ENCODE data around the gene CDC14A.

CDC14A gene

DNA sequence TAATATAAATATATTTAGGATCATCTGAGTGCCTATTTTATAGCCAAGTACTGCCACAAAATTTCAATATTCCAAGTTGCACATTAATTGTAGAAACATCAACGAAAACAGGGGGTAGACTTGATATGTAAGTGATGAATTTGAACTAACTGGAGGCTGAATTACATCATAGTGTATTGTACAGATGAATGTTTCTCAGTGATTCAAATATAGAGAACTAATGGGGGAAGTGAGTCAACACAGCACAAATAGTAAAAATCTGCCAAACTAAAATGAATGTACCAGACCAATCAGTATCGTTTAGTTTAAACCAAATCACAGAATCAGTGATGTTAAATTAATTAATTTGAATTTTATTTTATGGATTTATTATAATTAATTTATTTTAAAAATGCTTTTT, 43.5 kb upstream of the CDC14A start:
- no peak for DNase-seq (ENCODE audit: low read depth in 1 of 2, low spot score in 1 of 2)

DNA sequence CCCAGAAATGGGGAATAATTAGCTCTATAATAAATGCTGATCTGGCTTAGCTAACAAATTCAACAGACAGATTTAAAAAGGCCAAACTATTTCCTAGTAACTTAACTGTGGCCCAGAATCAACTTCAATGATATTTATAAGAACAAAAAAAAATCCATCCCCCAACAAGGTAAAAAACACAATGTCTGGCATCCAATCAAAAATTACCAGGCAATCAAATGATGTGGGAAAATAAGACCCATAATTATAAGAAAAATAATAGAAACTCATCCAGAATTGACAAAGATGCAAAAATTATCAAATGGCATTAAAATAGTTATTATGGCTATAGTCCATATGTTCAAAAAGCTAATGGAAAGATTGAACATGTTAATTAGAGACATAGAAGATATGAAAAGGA, 42.4 kb upstream of the CDC14A start:
- TF ChIP-seq POLR2AphosphoS5 (IDR thresholded peaks at IDR 0.05; ENCODE audit: low read depth) (no peak), GABPA (IDR thresholded peaks at IDR 0.05; ENCODE audit: low read depth) (no peak), SPI1 (IDR thresholded peaks at IDR 0.05; ENCODE audit: borderline replicate concordance, low read depth) (no peak)
- TF ChIP-seq, protein P1, sequence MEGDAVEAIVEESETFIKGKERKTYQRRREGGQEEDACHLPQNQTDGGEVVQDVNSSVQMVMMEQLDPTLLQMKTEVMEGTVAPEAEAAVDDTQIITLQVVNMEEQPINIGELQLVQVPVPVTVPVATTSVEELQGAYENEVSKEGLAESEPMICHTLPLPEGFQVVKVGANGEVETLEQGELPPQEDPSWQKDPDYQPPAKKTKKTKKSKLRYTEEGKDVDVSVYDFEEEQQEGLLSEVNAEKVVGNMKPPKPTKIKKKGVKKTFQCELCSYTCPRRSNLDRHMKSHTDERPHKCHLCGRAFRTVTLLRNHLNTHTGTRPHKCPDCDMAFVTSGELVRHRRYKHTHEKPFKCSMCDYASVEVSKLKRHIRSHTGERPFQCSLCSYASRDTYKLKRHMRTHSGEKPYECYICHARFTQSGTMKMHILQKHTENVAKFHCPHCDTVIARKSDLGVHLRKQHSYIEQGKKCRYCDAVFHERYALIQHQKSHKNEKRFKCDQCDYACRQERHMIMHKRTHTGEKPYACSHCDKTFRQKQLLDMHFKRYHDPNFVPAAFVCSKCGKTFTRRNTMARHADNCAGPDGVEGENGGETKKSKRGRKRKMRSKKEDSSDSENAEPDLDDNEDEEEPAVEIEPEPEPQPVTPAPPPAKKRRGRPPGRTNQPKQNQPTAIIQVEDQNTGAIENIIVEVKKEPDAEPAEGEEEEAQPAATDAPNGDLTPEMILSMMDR (IDR thresholded peaks at IDR 0.05; ENCODE audit: insufficient read depth, low read length), result no peak
- TF ChIP-seq, protein P2, sequence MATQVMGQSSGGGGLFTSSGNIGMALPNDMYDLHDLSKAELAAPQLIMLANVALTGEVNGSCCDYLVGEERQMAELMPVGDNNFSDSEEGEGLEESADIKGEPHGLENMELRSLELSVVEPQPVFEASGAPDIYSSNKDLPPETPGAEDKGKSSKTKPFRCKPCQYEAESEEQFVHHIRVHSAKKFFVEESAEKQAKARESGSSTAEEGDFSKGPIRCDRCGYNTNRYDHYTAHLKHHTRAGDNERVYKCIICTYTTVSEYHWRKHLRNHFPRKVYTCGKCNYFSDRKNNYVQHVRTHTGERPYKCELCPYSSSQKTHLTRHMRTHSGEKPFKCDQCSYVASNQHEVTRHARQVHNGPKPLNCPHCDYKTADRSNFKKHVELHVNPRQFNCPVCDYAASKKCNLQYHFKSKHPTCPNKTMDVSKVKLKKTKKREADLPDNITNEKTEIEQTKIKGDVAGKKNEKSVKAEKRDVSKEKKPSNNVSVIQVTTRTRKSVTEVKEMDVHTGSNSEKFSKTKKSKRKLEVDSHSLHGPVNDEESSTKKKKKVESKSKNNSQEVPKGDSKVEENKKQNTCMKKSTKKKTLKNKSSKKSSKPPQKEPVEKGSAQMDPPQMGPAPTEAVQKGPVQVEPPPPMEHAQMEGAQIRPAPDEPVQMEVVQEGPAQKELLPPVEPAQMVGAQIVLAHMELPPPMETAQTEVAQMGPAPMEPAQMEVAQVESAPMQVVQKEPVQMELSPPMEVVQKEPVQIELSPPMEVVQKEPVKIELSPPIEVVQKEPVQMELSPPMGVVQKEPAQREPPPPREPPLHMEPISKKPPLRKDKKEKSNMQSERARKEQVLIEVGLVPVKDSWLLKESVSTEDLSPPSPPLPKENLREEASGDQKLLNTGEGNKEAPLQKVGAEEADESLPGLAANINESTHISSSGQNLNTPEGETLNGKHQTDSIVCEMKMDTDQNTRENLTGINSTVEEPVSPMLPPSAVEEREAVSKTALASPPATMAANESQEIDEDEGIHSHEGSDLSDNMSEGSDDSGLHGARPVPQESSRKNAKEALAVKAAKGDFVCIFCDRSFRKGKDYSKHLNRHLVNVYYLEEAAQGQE (IDR thresholded peaks at IDR 0.05; ENCODE audit: insufficient replicate concordance, low read depth), result no peak
- no peak for DNase-seq (ENCODE audit: low read depth in 1 of 2, low spot score in 1 of 2)
- no peak overlapping the region for H3K4me3 ChIP-seq (replicated peaks; ENCODE audit: insufficient read depth, low read length)

More for the DNA sequence above, 43.5 kb upstream of the CDC14A start:
- Histone ChIP-seq H3K27ac (replicated peaks) (no peak overlapping the region), H3K27me3 (ENCODE audit: insufficient read depth, poor library complexity, severe bottlenecking) (no peaks in the 10 kb centered on the region), H3K4me3 (replicated peaks; ENCODE audit: insufficient read depth, low read length) (no peak overlapping the region)
- TF ChIP-seq, protein P2 (IDR thresholded peaks at IDR 0.05; ENCODE audit: insufficient replicate concordance, low read depth), result no peak
- no peak for TF ChIP-seq GABPA (IDR thresholded peaks at IDR 0.05; ENCODE audit: low read depth)

DNA sequence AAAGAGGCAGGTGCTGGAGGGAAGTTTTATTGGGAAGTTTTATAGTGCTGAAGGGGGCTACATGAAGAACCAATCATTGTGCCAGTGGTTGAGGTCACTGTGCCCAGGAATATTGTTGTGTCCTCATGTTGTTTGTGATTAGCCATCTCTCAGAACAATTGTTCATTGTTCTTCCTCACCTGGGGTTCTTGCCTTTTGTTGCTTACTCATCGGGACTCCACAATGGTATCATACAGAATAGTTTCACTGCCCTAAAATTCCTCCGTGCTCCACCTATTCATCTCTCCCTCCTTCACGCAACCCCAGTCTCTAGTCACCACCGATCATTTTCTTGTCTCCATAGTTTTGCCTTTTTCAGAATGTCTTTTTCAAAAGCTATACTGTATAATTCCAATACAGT, 38.9 kb upstream of the CDC14A start:
- H3K4me3 ChIP-seq (replicated peaks; ENCODE audit: insufficient read depth, low read length), result no peak overlapping the region
- H3K27me3 ChIP-seq (ENCODE audit: insufficient read depth, poor library complexity, severe bottlenecking), result no peaks in the 10 kb centered on the region
- TF ChIP-seq, protein P2 (IDR thresholded peaks at IDR 0.05; ENCODE audit: insufficient replicate concordance, low read depth), result no peak
- TF ChIP-seq SPI1 (IDR thresholded peaks at IDR 0.05; ENCODE audit: borderline replicate concordance, low read depth) (no peak), POLR2AphosphoS5 (IDR thresholded peaks at IDR 0.05; ENCODE audit: low read depth) (no peak), GABPA (IDR thresholded peaks at IDR 0.05; ENCODE audit: low read depth) (no peak)
- TF ChIP-seq, protein P1 (IDR thresholded peaks at IDR 0.05; ENCODE audit: insufficient read depth, low read length), result no peak
- DNase-seq (ENCODE audit: low read depth in 1 of 2, low spot score in 1 of 2), result no peak
- no peak overlapping the region for H3K27ac ChIP-seq (replicated peaks)

More for the DNA sequence above, 42.4 kb upstream of the CDC14A start:
- no peaks in the 10 kb centered on the region for H3K27me3 ChIP-seq (ENCODE audit: insufficient read depth, poor library complexity, severe bottlenecking)
- H3K27ac ChIP-seq (replicated peaks), result no peak overlapping the region

DNA sequence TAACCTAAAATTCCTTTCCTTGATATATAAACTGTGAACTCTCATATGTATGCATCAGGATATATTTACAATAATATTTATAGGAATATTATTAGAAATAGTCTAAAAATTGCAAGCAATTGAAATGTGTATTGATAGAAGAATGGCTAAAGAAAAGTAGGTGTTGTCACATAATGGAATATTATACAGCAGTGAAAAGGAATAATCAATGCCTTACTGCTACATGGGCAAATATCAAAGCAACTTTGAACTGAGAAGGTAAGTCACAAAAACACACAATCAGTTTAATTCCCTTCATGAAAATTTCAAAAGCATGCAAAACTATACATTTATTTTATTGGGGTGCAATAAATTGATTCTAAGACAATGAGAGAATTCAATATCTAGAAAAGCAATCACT, 35.7 kb upstream of the CDC14A start:
- TF ChIP-seq, protein P1 (IDR thresholded peaks at IDR 0.05; ENCODE audit: insufficient read depth, low read length), result no peak
- no peak for TF ChIP-seq GABPA (IDR thresholded peaks at IDR 0.05; ENCODE audit: low read depth)
- no peak for TF ChIP-seq POLR2AphosphoS5 (IDR thresholded peaks at IDR 0.05; ENCODE audit: low read depth)
- TF ChIP-seq, protein P2 (IDR thresholded peaks at IDR 0.05; ENCODE audit: insufficient replicate concordance, low read depth), result no peak
- TF ChIP-seq SPI1 (IDR thresholded peaks at IDR 0.05; ENCODE audit: borderline replicate concordance, low read depth), result no peak
- DNase-seq (ENCODE audit: low read depth in 1 of 2, low spot score in 1 of 2), result no peak
- H3K27ac ChIP-seq (replicated peaks), result no peak overlapping the region

More for the DNA sequence above, 35.7 kb upstream of the CDC14A start:
- Histone ChIP-seq H3K4me3 (replicated peaks; ENCODE audit: insufficient read depth, low read length) (no peak overlapping the region), H3K27me3 (ENCODE audit: insufficient read depth, poor library complexity, severe bottlenecking) (no peaks in the 10 kb centered on the region)
